HG02973 (cell line): ENCODE results near the gene PTPRR.

Source experiments
- ATAC-seq: cut with Tn5 transposase; IDR thresholded peaks from one replicate; pipeline ENCODE4 v1.9.1; 2021; ENCODE audit warnings: moderate library complexity; ENCODE audit not compliant: unreplicated experiment

The PTPRR gene

GRCh38 chr12:70920251-70920851 lies at the start of gene PTPRR:
Gene PTPRR, minus strand, starts transcription at chr12:70920738. Its CDS starts 348 bp downstream, at chr12:70920390.
- no peak for ATAC-seq

GRCh38 chr12:70966996-70967790 lies 46.7 kb upstream of the PTPRR start:
- no peak for ATAC-seq

DNA sequence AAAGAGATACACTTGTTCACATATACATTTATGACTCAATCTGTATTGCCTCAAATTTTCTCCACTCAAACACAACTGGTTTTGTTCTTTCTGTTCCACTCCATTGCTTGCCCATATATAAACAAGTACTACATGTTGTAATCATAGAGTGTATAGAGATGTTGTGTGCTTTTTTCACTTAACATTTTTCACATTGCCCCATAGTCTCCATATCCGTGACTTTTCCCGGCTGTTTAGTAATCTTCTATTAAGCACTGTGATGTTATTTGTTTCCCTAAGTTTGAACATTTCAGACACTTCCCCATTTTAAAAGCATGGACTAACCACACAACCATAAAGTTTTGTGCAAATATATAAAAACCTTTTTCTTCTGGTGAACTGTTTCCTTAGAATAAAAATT lies 45.5 kb upstream of the PTPRR start:
- ATAC-seq: no peak

DNA sequence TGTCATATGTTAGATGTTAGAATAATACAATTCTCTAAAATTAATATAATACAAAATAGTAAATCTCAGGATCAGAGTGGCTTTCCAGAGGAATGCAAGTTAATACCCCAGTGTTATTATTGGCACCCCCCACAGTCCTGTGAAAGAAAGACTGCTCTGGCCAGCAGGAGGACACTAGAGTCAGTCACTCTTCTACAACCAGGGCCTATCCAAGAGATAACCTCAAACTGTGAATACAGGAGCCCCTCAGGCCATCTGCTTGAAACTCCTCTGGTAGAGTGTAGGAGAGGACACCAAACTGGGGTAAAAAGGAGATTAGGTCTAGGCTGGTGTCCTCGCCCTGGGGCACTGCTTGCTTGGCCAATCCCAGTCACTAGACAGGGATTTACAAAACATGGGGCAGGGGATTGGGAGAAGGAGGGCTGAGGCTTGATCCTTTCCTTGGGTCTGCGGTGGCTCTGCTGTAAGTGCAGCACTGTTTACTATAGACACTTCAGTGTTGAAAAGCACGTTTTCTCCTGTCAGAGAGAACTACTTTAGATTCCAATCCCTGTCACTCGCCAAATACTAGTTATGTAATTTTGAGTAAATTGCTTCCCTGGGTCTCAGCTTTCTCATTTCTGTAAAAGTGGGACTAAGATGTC lies 44.5 kb upstream of the PTPRR start:
- no peak for ATAC-seq

DNA sequence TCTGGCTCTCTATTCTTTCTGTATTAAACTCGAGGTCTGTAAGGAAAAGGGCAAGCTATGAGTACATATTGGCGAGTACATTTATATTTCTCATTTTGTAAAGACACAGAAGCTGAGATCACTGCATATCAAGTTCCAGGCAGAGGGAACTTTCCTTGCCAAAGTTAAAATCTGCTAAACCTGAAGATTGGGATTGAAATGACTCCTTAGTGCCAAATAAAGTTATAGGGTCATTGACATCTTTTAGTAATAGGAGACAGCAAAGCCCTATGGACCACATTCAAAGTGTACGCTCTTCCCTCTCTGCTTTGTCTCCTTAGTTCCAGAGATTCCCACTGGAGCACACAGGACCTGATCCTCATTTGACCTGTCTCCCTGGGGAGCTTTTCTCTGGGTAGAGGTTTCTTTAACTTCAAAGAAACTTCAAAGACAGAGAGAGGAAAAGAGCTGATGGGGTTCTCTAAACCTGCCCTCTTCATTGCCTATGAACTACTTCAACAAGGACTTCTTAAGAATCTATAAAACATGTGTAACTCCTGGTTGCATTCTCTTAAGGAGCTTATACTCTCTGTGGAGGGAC lies 42.6 kb upstream of the PTPRR start:
- ATAC-seq: no peak

DNA sequence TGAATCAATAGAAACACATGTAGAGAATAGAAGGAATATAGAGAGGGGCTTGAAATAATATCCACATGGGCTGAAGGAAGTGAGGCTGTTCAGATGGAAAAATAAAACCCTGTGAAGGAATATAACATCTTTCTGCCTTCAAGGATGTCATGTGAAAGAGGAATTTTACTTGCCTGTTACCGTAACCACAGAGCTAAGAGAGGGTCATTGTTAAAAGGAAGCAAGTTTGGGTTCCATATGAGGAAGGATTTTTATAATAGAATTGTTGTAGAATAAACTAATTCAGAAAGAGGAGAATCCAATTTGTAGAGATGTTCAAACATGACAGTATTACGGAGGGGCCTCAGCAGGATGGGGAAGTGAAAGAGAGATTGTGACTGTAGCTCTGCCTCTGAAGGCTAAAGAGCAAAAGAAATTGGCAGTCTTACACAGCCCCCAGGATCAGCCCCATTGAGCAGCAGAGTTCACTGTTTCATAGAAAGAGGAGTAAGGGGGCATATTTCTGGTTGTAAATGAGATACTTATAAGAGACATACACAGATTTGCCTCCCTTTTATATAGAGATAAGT lies 41.8 kb upstream of the PTPRR start:
- ATAC-seq: peak; percentile 68

GRCh38 chr12:70960484-70960883 lies 39.9 kb upstream of the PTPRR start:
- no peak for ATAC-seq

DNA sequence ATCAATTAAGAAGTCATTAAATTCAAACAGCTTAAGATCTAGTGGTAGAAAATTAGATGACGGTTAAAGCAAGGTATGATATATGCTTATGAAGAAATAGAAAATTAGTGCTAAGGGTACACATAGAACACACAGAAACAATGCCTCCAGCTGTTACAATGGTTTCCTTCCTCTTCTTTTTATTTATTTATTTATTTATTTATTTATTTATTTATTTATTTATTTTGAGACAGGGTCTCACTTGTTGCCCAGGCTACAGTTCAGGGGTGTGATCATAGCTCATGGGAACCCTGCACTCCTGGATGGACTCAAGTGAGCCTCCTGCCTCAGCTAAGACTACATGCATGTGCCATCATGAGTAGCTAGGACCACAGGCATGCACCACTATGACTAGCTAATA lies 34.9 kb upstream of the PTPRR start:
- ATAC-seq: no peak

- ATAC-seq: no peak
Observed at GRCh38 chr12:70950451-70950850, 29.9 kb upstream of the PTPRR start.

DNA sequence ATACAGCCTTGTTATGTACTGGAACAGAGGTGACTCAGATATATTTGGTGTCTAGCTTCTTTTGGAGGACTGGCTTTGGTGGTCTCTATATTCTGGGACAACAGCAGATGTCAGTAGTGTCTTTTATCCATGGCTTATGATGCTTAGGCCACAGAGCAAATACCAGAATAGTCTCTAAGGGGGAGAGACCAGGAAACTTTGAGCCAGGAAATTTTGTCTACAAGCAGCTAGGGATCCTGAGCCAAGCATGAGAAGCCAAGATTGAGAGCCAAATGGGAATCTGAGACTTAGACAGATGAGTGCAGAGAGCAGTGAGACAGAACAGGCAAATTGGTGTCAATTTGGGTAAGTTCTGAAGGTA lies 28.4 kb upstream of the PTPRR start:
- no peak for ATAC-seq

GRCh38 chr12:70948236-70948975 lies 27.9 kb upstream of the PTPRR start:
- no peak for ATAC-seq

DNA sequence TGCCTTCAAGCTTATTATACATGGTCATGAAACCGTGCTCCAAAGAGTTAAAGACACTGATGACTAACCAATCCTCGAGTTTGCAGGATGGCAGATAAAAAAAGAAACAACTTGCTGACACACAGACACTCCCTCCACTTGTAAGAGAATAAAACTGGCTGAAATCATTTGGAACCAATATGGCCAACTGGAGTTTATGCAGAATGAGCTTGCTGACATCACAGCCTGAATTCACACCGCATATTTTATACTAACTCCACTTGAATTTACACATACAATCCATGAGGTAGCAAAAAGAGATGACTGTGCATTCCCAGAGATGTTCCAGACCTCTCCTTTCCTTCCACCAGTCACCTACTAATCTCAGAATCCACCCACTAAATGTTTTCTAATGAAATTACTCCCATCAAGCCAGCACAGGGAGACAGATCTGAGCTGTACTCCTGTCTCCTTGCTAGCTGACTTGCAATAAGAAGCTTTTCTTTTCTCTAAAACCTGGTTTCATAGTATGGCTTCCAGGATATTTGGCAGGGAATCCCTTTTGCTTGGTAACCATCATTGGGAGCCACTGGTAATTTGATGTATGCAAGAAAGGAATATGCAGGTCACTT lies 15.8 kb upstream of the PTPRR start:
- no peak for ATAC-seq

GRCh38 chr12:70933133-70933532 lies 12.6 kb upstream of the PTPRR start:
- ATAC-seq: no peak

DNA sequence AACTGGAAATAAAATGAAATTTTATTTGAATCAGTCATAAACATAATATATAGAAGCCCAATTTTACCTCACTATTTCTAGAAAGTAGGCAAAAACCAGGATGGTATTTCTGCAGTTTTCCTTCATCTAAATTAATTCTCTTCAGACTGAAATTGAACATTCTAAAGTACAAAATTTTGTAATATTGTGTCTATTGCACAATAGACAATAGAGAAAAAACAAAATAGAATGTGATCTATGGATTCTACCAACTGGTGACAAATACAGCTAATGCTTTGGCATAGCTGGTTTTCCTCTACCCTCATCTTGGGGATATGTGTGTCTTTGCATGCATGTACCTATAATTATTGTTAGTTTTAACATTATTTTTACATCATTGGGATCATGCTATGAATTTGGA lies 8.5 kb upstream of the PTPRR start:
- ATAC-seq: no peak

- ATAC-seq: no peak
Observed at GRCh38 chr12:70928071-70928470, 7.5 kb upstream of the PTPRR start.

- no peak for ATAC-seq
Observed at GRCh38 chr12:70927356-70927755, 6.8 kb upstream of the PTPRR start.

DNA sequence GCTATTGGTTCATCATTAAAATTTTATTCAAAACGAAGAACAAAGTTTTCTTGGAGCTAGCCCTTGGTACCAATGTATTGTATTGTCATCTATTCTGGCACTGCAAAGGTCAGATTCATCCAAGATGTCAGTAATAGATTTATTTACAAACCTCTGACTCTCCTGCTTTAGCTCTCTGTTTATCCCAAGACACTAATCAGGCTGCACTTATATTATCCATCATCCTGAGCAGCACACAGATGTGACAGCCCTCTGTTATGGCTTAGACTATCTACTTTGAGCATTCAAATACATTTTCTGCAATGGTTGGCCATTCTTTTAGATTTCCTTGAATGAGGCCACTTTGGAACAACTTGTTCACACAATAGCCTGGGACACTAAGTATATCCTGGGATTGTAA lies 5.0 kb upstream of the PTPRR start:
- no peak for ATAC-seq

DNA sequence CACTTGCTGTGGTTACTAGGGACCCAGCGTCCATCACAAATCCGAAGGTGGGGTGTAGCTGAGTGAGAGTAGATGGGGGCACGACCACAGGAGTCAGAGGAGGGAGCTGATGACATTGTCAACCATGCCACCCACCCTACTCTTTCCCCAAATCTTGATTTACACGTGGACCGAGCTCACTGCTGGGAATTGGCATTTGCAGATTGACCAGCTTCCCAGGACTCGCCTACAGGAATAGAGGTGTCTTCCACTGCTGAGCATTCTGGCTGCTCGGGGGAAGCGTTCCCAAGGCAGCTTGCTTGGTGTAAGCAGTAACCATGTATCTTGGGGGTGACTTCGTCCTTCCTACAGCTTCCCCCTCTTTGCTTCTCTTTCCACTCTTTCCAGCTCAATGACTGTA lies 353 bp upstream of the PTPRR start:
- no peak for ATAC-seq

DNA sequence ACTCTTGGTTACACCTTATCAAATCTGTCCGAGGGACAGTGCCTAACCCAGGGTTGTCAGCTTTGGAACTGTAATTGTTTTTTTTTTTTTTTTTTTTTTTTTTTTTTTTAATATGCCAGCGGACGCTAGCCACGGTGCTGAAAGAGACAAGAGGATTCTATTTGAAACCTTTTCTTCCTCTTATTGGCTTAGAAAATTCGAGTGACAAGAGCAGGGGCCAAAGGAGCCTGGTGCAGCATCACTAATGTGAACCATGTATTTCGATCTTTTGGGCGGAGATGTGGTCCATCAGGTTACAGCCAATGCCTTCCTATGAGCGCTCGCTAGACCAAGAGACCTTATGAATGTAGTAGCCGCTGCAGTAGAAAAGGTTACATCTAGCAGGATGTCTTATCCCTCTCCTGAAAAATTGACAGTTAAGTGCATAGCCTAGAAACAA lies 922 bp downstream of the PTPRR start:
- no peak for ATAC-seq

DNA sequence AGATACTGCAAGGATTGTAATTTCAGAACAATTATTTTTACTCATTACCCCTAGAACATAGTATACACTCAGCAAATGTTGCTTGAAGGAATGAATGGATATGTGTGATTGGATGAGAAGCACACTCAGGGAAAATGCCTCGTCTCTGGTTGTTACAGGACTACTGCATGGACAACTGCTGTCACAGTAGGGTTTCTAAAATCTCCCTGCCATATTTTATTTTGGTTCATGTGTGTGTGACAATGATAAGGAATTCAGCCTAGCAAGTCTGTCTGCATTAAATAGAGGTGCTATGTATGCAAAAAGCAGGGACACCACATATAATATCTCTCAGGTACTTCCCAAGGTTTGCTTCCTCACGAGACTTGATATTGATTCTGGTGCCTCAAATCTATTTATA lies 1.4 kb downstream of the PTPRR start:
- no peak for ATAC-seq
